ENCODE results near the gene CDKAL1.

Gene CDKAL1

DNA sequence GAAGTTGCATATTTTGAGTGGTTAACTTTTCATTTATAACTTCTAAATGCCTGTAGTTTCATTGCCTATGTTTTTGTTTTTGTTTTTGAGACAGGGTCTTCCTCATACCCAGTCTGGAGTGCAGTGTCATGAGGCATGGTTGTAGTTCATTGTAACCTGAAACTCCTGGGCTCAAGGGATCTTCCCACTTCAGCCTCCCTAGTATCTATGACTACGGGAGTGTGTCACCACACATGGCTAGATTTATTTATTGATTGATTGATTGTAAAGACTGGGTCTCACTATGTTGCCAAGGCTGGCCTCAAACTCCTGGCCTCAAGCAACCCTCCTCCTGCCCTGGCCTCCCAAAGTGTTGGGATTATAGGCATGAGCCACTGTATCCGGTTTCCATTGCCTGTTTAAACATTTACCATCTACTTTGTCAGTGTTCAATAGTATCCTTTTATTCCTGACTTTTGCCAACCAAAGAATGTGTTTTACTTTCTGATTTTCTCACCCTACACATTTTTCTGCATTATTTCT, 144.6 kb downstream of the CDKAL1 start:
- no peak for DNase-seq (ENCODE audit: low spot score)

DNA sequence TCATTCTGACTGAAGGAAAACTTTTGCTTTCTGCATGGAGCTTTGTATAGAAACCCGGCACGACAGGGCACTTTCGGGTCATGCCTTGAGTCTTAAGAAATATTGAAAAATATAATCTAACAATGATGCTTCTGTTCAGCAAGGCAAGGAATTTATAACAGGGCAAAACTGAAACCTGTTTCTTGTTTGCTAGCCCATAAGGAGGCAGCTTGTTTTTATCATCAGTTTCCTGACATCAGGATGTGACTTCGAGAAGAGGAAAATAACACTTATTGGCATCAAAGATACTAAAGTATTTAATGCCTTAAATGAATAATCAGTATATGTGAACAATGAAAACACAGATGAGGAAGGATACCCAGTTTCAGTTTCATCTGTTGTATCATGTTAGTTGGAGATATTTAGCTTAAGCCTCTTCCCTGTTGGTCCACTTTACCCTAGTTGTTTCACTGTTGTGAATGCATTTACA, 146.5 kb downstream of the CDKAL1 start:
- no peak for DNase-seq (ENCODE audit: low spot score)

DNA sequence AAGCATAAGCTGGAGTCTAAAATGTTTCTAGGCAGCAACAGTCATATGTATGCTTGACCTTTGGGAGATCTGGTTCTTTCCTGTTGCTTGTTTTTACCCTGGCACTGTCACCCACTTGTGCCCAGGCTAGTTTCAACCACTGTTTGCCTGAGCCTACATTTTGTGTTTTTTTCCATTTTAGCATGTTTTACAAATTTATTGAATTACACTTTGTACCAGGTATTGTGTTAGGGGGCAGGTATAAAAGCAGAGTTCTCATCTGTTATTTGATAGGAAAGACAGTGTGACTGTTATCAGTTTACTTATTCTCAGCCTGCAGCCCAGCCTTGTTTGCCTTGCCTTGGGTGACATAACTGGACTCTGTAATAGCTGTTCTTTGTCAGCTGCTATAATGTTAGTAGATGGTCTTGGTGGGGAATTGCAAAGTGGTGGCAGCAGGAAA, 147.0 kb downstream of the CDKAL1 start:
- DNase-seq (ENCODE audit: low spot score), result no peak

DNA sequence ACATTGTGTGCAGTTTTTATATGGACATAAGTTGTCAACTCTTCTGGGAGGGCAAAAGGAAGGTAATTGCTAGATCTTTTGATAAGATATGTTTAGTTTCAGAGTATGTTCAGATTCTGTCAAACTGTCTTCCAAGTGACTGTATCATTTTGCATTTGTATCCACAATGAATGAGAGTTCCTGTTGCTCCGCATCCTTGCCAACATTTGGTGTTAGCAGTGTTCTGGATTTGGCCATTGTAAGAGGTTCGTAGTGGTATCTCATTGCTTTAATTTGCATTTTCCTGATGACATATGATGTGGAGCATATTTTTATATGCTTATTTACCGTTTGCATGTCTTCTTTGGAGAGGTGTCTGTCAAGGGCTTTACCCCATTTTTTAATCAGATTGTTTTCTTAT, 150.2 kb downstream of the CDKAL1 start:
- no peak for DNase-seq (ENCODE audit: low spot score)

DNA sequence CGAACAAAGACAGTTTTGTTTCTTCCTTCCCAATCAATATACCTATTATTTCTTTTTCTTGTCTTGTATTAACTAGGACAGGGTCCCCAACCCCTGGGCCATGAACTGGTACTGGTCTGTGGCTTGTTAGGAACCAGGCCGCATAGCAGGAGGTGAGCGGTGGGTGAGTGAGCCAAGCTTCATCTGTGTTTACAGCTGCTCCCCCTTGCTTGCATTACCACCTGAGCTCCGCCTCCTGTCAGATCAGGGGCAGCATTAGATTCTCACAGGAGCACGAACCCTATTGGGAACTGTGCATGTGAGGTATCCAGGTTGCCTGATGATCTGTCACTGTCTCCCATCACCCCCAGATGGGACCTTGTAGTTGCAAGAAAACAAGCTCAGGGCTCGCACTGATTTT, 151.9 kb downstream of the CDKAL1 start:
- peak; percentile 2 for DNase-seq (ENCODE audit: low spot score)

DNA sequence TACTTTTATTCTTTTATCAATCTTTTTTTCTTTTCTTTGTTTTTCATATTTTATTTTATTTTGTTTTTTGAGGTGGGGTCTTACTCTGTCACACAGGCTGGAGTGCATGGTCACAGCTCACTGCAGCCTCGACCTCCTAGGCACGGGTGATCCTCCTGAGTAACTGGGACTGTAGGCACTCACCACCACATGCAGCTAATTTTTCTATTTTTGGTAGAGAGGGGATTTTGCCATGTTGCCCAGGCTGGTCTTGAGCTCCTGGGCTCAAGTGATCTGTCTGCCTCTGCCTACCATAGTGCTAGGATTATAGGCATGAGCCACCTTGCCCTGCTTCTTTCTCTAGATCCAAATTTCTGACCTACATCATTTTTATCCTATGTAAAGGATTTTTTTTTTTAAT, 153.2 kb downstream of the CDKAL1 start:
- DNase-seq (ENCODE audit: low spot score), result no peak

DNA sequence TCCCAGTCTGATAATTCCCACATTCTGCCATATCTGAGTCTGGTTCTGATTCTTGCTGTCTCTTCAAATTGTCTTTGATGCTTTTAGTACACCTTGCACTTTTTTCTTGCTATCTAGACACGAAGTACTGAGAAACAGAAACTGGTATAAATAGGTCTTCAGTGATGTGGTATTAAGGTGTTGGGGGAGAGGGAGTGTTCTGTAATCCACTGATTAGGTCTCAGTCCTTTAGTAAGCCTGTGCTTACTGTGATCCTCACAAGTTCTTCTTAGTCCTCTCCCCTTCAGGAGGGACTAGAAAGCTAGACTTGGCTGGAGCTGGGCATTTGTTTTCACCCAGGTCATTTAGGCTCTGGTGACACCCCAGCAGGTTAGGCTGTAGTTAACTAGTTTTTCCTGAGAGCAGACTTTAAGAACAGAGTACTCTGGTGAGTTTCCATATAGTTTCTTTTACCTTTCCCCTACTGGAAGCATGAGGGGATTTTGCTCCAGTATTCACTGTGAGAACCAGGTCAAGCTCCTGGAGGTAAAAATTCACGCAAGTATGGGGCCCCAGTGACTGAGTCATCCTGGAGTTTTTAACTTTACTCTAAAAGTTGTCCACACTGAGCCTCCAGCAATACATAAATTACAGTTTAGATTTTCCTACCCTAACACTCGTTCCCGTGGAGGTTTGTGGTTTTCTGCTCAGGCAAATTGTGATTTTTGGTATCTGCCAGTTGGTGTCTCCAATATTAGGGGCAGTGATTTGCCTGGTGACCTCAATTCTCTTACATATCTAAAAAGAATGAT, 154.6 kb downstream of the CDKAL1 start:
- DNase-seq (ENCODE audit: low spot score), result no peak

DNA sequence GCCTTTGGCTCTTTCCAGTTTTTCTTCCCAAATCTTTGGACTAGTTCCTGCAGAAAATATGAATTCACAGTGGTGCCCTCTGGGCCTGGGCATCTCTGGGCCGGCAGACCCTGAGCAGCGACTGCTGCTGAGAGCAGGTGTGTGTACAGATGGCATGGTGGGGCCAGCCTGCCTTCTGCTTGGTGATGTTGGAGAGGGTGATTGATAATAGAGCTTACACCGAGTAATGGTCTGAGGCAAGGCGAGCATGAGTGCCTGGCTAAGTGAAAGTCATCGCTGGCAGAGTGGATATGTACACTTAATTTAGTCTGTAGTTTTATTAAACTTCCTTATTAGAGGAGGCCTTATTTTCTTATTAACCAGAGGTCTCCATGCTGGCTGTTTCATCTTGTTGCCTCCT, 156.9 kb downstream of the CDKAL1 start:
- no peak for DNase-seq (ENCODE audit: low spot score)

DNA sequence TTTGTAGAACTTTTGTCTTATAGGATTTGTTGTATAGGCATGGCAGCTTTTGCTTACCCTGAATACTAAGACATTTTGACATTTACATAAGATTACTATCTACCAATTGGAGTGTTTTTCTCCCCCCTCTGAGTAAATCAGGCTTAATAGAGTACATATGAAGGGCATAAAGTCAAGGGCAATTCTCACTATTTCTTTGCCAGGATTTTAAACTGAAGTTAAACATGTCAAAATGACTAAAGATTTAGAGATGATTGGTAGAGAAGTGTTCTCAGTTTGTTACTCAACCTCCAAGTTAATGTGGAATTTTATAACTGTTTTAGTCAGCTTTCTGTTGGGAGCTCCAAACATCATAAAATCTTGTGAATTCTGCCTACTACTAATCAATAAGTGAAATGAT, 157.8 kb downstream of the CDKAL1 start:
- DNase-seq (ENCODE audit: low spot score), result no peak

DNA sequence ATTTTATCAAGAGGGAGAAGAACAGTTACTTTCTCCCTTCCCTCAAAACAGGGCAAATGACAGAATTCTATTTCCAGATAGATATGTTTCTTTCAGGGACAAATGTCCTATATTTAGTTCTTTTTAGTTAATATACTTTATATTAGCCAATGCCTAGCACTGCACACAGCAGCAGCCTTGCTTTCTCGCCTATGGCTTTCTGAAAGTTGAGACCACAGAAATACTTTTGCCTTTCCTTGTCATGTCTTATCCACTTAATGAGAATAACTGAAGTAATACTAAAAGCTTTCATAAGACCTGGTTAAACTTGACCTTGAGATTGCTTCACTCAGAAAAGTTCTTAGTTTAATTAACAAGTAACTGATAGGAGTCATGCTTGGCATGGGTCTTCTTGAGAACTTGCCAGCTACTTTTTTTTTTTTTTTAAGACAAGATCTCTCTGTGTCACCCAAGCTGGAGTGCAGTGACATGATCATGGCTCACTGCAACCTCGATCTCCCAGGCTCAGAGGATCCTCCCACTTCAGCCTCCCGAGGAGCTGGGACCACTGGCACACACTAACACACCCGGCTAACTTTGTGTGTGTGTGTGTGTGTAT, 159.3 kb downstream of the CDKAL1 start:
- peak; percentile 35 for DNase-seq (ENCODE audit: low spot score)

DNA sequence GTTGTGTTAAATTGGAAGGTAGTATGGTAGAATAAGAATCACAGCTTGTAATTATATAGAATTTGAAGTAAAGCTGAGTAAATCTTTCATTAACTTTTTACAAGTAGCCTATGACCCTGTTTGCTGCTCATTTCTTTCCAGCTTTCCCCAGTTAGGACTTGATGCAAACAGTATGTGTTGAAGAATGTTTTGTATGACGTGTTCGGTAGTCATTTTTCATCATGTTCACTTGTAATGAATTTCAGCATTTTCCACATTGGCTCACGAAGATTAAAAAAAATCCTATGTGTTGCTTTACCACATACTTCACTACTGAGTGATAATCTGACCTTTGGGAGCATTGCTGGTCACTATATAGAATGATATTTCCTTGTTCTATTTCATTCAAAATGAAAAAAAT, 162.4 kb downstream of the CDKAL1 start:
- no peak for DNase-seq (ENCODE audit: low spot score)

DNA sequence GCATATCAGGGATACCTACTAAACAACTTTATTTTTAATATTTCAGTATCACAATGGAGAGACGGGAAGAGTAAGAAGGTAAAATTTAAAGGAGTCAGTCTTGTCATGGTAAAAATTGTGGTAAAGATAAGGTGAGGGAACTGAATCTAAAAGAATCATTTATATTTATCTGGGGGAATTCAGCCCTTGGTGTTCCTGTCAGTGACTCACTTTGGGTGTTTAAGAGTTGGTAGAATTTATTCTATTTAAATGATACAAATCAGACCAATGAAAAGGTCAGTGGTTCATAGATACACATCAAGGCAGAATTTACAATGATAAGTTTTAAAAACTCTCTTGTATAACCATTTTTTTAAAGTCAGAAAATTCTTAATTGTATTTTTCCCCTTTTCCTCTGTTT, 164.4 kb downstream of the CDKAL1 start:
- DNase-seq (ENCODE audit: low spot score), result no peak

DNA sequence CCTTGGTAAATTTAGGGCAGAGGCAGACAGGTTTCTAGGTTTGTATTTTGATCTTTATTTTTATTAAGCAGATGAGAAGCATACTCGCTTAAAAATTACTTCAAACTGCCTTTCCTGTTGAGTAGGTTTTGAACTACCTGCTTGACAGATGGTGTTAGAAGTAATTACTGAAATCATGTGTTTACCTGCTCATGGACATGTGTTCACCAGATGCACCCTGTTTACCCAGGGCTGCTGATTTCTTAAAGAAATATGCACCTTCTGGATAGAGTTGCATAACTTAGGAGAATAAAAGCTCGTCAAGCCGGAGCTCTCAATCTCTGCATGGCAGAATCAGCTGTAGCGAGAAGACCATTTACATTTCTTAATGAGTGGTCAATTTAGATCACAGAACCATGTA, 165.1 kb downstream of the CDKAL1 start:
- no peak for DNase-seq (ENCODE audit: low spot score)

DNA sequence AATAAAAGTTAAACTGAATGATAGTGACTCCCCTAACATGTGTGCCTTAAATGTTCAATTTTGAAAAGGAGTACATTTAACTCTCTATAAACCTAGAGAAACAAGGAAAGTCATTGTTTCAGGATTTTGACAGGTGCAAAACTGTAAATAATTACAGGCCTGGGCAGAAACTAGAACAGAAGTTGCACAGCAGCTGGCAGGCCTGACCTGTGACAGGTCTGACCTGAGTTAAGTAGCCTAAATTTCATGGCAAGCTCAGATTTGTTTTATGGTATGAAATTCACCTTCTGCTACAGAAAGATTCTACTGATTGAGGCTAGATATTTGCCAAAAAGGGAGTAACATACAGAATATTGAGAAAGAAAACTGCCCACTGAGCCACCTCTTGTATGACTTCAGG, 166.1 kb downstream of the CDKAL1 start:
- no peak for DNase-seq (ENCODE audit: low spot score)

DNA sequence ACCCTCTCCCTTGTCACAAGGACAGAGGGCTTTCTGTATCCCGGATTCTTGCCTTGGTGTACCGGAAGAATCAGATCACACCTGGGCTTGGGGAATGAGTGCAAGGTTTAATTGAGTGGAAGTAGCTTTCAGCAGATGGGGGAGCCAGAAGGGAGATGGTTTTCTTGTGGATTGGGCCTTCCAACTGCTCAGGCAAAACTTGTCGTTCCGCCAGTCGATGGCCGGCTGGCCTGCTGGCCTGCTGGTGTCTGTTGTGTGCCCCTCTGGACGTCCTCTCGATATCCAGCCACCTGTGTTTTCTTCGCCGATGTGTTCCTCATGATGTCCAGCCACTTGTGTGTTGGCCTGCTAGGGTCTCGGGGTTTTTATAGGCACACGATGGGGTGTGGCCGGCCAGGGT, 168.1 kb downstream of the CDKAL1 start:
- no peak for DNase-seq (ENCODE audit: low spot score)

DNA sequence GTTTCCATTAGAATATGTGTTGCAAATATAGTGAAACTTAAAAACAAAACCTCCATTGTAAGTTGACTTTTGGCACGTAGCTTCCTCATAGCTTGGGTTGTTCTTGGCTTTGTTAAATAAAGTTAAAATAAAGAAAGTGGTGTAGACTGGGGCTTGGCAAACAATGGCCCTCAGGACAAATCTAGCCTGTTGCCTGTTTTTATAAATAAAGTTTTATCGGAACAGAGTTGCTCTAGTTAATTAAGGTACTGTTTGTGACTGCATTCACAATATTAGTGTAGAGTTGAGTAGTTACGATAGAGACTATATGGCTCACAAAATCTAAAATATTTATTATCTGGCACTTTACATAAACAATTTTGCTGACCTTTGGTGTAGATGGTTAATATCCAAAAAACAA, 168.8 kb downstream of the CDKAL1 start:
- no peak for DNase-seq (ENCODE audit: low spot score)

DNA sequence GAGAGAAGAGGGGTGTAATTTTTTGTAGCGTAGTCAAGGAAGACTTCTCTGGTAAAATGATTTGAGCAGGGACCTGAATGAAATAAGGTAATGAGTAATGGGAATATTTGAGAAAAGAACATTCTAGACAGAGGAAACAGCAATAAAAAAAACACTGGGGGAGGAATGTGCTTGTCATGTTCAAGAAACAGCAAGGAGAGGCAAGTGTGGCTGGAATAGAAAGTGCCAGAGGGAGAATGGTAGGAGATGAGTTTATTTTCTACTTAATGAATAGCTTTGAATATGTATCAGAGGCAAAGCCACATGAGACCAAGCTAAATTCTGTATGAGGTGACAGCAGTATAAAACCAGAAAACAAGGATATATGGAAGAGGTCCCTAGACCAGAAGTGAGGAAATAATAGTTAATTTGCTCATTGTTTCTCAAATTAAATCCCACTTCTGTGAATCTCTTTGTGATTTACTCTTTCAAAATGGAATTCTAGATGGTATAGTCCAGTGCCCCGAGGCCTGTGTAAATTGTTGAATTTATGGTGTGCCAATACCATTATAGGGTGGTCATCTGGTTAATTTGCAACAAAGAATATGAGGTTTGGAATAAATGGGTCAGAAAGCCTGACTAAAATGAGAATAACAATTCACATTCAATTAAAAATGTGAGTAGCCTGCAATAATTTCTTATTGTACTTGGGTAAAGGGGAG, 170.2 kb downstream of the CDKAL1 start:
- no peak for DNase-seq (ENCODE audit: low spot score)

DNA sequence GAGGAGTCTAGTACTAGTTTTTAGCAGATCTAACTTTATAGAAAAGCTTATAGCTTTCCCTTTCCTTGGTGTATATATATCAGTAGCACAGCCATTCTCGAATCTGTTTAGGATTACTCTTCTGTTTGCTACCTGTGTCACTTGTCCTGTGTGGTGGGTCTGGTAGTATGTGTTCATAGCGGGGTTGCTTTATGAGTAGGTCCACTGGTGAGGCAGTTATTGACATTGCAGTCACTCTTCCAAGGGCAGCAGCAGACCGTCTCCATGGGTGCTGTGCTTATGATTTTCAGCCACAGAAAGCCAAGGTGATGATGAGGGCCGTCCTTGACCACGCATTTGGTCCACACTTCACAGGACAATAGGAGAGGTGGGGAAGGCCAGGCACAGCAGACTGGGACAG, 171.5 kb downstream of the CDKAL1 start:
- DNase-seq (ENCODE audit: low spot score), result no peak

DNA sequence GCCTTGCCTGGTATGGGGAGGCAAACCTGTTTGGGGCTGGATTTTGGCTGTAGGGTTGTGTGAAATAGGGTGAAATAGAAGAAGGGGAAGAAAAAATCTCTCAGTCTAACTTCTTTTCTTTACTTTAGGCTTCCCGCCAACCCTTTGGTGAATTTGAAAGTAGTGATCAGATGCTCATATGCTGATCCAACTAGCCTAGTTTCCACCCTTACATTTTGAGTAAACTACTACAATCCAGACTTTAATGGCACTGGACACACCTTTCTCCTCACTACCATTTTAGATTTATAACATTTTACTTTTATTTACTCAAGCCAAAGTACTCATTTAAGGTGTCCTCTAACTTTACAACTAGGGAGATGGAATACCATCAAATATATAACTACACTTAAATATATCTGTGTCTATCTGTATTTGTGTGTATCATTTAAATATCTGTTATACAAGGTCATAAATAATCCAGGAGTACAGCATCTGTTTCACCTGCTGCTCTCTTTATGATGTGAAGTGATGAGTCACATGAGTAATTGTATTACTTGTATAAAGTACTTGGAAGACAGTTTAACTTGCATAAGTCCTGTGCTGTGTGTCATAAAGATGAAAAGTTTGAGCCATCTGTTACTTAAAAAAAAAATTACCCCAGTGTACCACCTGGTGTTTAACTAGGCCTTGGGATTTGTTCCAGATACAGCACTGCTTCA, 172.1 kb downstream of the CDKAL1 start:
- DNase-seq (ENCODE audit: low spot score), result no peak

DNA sequence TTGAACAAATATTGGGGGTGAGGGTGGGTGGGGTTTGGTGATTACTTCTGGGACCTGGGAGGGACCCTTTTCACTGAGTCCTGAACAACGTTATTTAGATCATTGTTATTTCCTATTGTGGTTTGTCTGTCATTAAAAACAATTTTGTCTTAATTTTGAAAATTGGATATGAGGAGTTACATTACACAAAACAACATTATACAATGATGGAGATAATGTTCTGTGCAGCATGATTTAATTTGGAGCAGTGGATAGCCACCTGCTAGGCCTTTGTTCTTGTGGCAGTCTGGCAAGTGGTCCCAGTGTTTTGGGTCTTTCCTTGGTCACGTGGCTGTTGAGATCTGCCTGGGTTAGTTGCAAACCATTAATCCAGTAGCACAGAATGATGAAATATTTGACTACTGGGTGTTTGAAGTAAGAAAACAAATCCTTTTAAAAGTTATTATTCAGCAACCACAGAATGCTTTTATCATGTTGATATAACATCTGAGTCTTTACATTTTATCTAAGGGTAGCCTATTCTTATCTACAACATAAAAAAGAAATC, 172.8 kb downstream of the CDKAL1 start:
- DNase-seq (ENCODE audit: low spot score), result no peak

DNA sequence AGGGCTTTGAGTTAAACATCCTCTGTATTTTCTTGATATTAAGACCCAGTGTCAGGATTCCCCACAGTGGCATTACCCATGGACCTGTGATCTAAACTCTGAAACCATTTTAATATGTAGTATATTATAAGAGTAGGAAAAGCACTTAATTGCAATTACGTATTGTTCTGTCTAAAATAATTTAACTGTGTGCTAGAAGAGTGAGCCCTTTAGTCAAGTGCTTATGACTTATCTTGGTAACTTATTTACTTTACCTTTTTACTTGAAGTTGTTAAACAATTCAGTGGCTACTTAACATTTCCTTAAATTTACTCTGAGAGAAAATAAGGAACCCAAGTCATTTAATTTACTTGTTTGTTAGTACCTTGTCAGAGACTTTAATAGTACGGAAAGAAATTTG, 173.6 kb downstream of the CDKAL1 start:
- DNase-seq (ENCODE audit: low spot score), result no peak
